ENCODE data around the gene DRAM2. TPM values are rescaled to one million over a fixed set of nuclear protein-coding genes. Genes with fewer than 3 reads are reported as not detected.

DRAM2 gene
- 57.0 and 60.2 TPM in 2 replicates for total RNA-seq (2014; rRNA removed; shearing (Covaris generic))

DNA sequence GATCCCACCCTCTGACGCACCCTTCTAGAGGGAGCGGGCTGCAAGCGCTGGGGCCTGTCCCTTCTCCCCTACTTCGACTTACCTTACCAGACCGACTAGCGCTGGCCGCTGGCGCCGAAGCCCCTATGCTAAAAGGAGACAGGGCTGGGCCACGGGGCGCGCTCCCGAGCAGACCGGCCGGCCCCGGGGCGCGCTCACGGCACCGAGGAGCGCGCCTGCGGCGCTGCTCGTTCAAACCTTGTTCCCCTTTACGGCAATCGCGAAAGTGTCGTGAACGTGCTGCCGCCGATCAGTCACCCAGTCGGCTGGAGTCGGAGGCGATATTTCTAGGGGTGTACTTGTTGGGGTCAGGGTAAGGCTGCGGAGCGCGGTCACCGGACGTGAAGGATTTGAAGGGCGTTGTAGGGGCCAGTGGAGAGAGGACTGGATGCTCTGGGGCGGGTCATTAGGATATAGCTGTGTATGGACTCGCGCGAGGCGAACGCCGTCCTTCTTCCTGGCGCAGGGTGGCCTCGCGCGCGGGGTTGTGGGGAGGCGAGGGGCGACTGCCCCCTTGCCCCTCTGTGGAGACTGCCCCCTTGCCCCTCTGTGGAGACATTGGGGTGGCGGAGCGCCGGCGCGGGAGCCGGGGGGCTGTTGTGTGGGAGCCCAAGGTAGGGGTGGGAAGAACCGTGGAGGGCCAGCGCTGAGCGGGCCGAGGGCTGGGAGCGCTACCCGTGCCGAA, at the start of gene DRAM2, which contains the start of gene CEPT1:
Gene DRAM2, minus strand, starts transcription at position 138 of the 724 bp plus-strand sequence. CDS start 8,539 bp downstream, outside the sequence.
Gene CEPT1, plus strand, starts transcription at position 268 of the 724 bp plus-strand sequence. CDS start 7,492 bp downstream, outside the sequence.
- peak; percentile 96 for DNase-seq (ENCODE audit: low read depth)

DNA sequence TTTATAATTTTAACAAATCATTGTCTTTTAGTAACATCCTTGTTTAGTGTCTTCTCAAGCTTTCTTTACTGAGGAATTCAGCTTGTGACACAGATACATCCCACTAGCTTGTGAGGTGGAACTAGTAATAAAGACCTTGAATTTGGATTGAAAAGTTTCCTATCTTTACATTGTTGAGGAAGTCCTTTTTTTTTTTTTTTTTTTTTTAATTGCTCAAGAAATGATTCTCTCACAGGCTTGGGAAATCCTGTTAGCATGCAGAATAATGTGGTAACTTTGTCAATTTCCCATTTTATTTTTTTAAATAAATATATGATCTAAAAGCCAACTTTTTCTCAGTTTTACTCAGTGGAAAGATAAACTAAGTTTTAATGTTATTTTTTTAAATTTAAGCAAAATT, 44.8 kb upstream of the DRAM2 start:
- DNase-seq (ENCODE audit: low read depth), result no peak

DNA sequence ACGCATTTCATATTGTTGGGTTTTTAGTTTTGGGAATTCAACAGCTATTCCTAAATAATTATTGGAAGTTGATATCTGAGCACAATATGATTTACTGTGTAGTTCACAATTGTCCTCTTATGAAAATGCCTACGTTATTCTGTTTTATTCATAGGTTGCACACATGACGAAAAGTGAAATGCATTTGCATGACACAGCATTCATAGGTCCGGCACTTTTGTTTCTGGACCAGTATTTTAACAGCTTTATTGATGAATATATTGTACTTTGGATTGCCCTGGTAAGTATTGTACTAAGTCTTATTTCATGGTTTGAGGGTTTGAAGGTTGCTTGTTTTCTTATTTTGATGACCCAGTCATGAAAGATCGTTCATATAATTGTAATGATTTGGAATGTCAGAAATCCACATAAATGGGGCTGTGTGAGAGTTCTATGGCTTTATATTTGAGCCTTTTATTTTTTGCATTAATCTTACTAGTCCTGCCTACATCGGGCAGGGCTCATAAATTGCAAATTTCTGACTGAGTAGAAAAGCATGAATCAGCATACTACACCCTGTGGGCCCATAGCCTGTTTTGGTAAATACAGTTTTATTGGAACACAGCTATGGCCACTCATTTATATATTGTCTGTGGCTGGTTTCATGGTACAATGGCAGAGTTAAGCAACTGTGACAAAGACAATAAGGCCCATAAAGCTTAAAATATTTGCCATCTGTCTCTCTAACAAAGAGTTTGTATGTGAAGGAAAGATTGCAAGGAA, 43.6 kb upstream of the DRAM2 start:
- DNase-seq (ENCODE audit: low read depth), result no peak

DNA sequence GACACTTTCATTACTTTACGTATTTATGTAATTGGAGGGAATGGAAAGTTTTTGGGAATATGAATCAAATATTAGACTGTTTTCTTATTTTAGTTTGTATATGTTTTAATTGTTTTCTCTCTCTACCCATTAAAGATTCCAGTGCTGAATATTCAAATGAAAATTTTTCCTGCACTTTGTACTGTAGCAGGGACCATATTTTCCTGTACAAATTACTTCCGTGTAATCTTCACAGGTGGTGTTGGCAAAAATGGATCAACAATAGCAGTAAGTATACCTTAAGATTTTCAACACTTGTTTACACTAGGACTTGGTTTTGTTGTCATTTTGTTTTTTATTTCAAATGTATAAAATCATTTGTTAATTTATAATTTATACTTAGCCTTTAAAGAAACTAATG, 42.2 kb upstream of the DRAM2 start:
- no peak for DNase-seq (ENCODE audit: low read depth)

DNA sequence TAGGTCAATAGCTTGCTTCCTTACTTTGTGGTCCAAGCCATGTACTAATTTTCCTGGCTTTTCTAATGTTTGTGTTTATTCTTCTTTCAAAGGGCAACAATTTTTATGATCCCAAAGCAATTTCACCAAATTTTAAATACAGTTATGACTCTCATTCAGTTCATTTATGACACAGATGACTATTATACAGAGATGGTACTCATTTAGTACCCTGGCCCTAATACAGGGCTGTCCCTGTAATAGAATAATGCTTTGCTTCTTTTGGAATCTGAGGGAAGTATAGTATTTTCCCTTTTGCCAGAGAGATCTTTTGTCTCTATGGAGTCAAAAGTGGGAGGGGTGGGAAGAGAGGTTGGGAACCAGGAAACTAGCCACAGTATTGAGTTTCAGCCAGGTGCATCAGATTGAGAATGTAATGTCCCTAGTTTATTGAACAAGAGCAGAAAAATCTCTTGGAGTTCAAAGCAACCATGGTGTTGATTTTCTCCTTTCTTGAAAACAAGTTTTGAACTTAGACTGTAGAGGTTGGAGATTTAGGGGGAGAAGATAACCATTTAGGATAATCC, 40.2 kb upstream of the DRAM2 start:
- no peak for DNase-seq (ENCODE audit: low read depth)

DNA sequence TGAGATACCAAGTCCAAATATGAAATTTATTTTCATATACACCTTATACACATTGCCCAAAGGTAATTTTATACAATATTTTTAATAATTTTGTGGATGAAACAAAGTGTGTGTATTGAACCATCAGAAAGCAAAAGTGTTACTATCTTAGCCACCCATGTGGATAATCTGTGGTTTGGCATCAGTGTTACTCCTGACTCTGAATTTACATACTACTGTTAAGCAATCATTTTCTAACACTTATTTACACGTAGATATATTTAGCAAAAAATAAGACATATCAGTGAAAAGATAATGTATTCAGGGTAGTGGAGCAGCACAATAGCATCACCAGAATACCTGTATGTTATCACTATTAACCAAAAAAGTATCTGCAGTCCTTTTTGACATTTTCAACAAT, 36.8 kb upstream of the DRAM2 start:
- no peak for DNase-seq (ENCODE audit: low read depth)

DNA sequence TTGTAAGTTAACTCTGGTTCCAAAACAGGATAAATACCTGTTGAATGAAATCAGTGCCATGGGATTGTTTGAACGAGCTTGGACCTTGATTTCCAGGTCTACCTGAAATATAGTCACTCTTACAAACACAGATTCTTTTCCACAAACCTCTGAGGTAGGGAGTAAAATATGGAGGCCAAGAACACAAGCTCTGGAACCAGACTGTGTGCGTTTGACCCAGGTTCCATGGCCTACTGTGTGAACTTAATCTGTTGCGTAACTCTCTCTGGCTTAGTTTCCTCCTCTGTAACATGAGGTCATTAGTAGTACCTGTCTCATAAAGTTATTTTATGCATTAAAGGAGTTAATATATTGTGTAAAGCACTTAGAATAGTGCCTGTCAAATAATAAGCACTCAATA, 35.5 kb upstream of the DRAM2 start:
- no peak for DNase-seq (ENCODE audit: low read depth)

DNA sequence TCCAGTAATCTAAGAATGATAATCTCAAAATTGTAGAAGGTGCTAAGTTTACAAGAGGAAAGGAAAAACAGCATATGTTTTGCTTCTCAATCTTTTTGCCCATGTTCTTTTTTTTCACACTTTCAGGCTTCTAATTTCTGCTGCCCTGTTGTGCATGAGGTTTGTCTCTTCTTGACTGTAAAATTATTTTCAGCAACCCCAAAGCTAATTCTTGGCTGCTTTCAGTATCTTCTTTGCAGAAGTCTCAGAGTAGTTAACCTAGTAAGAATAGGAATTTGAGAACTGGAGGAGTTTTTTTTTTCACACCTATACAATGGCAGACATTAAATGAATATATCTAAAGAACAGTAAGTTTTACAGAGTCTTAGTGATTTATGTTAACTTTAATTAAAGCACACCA, 34.2 kb upstream of the DRAM2 start:
- DNase-seq (ENCODE audit: low read depth), result no peak

DNA sequence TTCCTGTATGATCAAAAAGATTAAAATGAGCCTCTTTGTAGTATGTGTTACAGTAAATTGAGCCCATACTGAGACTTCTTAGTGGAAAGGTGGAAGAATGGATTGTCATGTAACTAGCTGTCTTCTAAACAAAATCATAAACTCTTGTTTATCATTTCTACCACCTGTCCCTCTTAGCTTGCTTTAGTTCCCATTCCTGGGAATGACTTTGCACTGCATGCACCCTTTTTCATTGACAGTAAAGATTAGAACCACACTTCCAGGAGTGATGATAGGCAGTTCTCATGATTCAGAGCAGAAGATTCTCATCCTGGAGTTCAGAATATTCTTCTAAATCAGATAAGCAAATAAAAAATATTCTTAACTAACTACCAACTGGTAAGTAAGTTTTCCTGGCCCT, 32.6 kb upstream of the DRAM2 start:
- DNase-seq (ENCODE audit: low read depth), result no peak

DNA sequence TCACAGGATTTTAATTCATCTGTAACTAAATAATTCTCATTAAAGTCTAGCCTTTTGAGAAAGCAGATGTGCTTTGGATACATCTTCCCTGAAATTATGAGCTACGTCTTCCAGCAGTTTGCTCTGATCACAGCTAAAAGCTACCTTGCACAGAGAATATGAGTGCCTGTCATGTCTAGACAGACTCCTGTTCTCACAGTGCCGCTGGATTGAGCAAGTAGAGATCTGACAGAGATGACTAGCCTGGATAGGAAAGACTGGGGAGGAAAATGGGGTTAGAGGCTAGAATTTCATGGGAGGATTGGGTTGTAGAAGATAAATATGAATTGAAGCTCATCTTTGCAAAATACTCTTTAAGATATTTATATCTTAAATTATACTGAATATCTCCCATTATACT, 24.3 kb upstream of the DRAM2 start:
- no peak for DNase-seq (ENCODE audit: low read depth)

DNA sequence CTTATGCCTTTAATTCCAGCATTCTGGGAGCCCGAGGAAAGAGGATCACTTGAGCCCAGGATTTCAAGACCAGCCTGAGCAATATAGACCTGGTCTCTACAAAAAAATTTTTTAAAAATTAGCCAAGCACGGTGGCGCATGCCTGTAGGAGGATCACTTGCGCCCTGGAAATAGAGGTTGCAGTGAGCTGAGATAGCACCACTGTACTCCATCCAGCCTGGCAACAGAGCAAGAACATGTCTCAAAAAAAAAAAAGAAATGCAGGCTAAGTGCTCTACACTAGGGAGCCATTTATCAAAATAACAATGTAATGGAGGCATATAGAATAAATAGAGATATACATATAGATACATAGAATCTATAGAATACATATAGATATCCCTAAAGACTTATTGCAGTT, 23.5 kb upstream of the DRAM2 start:
- DNase-seq (ENCODE audit: low read depth), result no peak

DNA sequence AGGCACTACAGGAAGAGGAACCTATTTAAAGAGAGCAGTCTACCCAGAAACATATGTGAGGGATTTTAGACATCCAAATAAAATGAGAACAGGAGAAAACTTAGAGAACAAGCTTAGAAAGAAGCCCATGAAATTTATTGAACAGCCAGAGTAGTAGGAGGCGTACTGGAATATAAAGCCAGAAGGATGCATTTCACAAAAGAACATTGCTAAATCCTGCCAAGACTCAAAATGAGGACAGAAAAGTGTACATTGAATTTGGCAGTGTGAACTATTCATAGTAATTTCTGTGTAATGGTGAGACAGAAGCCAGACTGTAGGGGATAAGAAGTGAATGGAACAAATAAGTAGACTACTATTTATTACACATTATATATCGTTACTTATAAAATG, 22.6 kb upstream of the DRAM2 start:
- no peak for DNase-seq (ENCODE audit: low read depth)

DNA sequence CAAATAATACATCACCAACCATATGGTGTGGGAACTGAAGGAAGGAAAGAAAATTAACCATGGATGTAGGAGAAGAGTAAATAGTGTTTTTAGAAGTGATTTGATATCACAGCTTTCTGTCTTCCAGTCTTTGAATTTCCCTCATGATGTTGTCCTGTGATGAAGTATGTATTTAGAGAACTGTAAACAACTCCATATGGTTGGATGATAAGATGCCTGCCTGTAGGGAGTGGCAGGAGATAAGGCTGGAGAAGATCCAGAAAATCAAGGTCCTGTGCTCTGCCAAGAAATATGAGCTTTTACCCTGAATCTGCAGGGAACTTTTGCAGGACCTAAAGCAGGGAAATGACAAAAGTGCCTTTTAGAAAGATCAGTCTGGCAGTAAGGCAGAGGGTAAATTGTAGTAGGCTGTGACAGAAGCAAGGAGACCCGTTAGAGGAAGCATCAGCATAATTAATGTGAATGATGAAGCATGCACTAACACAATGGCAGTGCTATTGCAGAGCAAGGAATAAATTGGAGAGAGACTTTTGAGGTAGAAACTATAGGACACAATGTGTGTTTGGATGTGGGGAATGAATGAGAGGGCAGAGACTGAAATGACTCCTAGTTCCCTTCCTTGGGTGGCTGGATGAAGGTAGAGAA, 22.1 kb upstream of the DRAM2 start:
- no peak for DNase-seq (ENCODE audit: low read depth)

DNA sequence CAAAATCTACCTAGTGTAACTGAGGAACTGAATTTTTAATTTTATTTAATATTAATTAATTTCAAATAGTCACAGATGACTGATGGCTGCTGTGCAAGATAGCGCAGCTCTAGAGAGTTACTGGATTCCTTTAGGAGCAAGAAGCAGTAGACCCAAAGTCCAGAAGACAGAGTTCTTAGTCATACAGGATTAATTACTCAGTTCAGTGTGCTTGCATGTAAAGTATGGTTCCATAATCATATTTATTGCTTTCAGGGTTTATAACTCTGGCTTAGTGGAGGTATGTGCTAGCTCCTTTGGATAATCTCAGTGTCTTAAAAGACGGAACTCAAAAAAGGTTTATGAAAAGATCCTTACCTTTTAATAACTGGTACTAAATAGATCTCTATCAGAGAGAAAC, 17.5 kb upstream of the DRAM2 start:
- DNase-seq (ENCODE audit: low read depth), result no peak

DNA sequence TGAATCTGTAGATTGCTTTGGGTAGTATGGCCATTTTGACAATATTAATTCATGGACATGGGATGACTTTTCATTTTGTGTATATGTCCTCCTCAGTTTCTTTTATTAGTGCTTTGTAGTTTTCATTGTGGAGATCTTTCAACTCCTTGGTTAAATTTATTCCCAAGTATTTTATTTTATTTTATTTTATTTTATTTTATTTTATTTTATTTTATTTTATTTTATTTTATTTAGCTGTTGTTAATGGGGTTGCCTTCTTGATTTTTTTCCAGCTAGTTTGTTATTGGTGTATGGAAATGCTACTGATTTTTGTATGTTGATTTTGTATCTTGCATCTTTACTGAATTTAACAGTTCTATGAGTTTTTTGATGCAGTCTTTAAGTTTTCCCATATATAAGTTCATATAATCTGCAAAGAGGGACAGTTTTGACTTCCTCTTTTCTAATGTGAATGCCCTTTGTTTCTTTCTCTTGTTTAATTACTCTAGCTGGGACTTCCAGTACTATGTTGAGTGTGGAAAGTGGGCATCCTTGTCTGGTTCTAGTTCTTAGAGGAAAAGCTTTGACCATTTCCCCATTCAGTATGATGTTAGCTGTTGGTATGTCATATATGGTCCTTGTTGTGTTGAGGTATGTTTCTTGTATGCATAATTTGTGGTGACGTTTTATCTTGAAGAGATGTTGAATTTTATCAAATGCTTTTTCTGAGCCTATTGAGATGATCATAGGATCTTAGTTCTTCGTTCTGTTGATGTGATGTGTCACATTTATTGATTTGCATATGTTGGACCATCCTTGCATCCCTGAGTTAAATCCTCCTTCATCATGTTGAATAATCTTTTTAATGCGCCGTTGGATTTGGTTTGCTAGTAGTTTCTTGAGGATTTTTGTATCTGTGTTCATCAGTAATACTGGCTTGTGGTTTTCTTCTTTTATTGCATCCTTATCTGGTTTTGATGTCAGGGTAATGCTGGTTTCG, 14.4 kb upstream of the DRAM2 start:
- no peak for DNase-seq (ENCODE audit: low read depth)

DNA sequence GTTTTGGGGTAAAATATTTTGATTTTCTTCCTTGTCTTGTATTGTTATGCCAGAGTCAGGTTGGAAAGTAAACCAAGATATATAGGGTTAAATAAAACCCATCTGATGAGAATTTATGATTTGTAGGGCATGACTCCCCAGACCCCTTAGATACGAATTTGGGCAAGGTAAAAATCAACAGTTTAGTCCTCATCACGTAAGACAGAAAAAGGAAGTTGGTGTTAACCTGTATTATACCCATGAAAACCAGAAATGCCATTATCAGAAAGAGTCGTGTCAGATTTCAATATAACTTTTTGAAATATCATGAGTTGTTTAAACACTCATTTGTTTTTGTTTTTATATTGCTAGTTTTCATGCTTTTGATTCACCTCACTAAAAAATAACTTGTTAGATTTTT, 11.9 kb upstream of the DRAM2 start:
- no peak for DNase-seq (ENCODE audit: low read depth)

DNA sequence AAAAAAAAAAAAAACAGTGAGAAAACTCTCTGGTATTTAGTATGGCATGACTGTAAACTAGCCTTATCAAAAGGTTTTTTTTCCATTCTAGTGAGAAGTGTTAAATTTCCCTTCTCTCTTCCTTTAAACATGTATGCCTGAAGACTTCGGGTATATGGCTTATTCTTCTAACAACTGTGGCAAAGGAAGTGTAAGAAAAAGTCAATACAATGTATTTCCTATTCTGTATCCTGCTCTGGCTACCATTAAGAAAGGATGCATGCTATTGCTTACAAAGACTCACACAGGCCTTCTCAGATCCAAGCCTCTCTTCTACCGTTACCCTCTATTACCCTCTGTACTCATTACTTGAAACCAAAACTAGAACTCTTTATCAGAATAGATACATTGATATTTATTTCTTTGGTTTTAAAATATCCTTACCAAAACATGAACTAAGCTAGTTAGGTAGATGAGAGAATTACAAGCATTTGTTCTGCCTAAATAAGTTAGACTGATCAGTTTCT, 8.5 kb upstream of the DRAM2 start:
- no peak for DNase-seq (ENCODE audit: low read depth)

DNA sequence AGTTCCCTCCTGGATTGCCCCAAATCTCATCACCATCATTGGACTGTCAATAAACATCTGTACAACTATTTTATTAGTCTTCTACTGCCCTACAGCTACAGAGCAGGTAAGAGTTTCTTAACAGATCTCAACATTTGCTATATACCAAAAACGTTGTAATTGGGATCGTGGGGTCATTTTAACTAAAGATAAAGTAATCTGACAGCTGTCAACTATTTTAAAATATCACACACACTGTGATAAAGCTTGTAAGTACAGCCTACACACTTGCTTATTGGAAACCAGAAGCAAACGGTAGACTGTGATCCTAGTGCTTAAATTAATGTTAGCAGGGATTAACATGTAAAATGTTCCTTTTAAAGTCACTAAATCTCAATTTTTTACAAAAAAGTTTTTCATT, 8.1 kb upstream of the DRAM2 start:
- no peak for DNase-seq (ENCODE audit: low read depth)

DNA sequence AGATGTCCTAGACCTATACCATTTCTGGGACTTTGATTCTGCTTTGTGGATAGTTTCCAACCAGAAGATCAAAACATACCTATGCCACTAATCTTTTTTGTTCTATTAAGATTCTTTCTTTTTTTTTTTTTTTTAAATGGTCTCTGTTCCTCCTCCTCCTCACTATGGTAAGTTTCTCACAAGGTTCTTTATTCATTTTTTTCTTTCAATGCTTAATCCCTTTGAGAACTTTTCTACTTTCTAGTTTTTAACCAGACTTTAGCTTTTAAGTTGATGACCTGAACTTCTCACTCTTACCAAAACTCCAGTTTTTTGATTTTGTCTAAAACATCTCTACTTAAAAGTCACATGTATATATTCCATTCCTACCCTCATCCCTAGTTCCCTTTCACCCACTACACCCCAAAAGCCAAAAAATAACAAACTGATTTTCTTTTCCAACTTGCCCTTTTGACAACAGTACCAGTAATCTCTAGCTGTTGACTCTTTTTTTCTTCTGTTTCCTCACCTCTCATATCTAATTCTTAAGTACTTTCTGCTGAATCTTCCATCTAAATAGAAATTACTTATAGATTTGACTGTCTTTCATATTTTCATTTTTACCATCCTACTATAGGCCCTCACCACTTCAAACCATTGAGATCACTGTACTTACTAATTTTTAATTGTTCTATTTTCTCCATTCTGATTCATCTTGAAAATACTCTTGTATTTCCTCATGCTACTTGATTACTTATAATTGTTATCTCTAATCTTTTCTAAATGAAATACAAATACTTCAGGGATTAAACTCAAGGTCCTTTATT, 6.3 kb upstream of the DRAM2 start:
- DNase-seq (ENCODE audit: low read depth), result no peak

DNA sequence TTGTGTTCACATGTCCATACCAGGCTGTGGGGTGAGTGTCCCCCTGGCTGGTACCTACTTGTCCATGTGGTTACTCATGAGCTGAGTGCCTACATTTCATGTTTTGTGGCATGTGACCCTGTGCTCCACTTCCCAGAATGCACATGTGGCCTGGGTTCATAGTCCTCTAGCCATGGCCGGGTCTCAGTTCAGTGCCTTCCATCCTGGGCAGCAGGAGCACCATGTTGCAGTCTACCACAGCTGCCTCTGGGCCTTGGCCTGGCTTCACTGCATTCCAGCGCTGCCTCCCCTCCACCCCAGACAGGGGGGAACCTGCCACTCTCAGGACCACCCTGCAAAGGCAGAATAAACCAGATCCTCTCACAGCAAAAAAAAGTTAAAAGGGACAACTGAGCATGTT, 5.6 kb upstream of the DRAM2 start:
- no peak for DNase-seq (ENCODE audit: low read depth)

Measured in RPMI7951 (cell line).